NOMO-1 treated with dmso at 0.1 percent for 144 hours (cell line): ENCODE measurements around the gene QPRT.
"Not testable (repeated sequence)": the region's sequence is repeated elsewhere in the genome, so short reads cannot be mapped to it uniquely, and the experiment has no call there.

Experiments
- DNase-seq: peaks from one replicate; lab custom pipeline; 2025; ENCODE audit not compliant: unreplicated experiment; lab: John Stamatoyannopoulos, UW

The QPRT gene

DNA sequence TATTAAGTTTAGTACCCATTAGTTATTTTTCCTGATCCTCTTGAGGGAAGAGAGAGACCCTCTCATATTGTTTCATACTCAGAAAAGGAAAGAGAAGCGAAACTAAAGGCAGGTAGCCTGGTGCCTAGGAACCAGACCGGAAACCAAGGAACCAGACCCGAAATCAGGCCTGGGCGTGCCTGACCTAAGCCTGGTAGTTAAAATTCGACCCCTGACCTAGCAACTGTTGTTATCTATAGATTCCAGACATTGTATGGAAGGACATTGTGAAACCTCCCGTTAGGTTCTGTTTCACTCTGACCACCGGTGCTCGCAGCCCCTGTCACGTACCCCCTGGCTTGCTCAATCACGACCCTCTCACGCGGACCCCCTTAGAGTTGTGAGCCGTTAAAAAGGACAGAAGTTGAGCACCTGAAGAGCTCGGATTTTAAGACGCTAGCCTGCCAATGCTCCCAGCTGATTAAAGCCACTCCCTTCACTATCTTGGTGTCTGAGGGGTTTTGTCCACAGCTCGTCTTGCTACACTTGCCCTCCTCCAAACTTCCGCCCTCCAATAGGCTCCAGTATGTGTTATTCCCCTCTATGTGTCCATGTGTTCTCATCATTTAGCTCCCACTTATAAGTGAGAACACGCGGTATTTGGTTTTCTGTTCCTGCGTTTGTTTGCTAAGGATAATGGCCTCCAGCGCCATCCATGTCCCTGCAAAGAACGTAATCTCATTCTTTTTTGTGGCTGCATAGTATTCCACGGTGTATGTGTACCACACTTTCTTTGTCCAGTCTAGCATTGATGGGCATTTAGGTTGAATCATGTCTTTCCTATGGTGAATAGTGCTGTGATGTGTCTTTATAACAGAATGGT, 10.7 kb downstream of the QPRT start:
- DNase-seq, result peak; percentile 32

DNA sequence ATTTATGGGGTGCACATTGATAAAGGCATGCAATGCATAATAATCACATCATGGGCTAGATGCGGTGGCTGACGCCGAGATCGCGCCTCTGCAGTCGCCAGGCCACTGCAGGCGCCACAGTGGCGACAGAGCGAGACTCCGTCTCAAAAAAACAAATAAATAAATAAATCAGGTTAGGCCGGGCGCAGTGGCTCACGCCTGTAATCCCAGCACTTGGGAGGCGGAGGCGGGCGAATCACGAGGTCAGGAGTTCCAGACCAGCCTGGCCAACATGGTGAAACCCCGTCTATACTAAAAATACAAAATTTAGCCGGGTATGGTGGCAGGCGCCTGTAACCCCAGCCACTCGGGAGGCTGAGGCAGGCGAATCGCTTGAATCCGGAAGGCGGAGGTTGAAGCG, 13.6 kb downstream of the QPRT start:
- DNase-seq, result not testable (repeated sequence)

DNA sequence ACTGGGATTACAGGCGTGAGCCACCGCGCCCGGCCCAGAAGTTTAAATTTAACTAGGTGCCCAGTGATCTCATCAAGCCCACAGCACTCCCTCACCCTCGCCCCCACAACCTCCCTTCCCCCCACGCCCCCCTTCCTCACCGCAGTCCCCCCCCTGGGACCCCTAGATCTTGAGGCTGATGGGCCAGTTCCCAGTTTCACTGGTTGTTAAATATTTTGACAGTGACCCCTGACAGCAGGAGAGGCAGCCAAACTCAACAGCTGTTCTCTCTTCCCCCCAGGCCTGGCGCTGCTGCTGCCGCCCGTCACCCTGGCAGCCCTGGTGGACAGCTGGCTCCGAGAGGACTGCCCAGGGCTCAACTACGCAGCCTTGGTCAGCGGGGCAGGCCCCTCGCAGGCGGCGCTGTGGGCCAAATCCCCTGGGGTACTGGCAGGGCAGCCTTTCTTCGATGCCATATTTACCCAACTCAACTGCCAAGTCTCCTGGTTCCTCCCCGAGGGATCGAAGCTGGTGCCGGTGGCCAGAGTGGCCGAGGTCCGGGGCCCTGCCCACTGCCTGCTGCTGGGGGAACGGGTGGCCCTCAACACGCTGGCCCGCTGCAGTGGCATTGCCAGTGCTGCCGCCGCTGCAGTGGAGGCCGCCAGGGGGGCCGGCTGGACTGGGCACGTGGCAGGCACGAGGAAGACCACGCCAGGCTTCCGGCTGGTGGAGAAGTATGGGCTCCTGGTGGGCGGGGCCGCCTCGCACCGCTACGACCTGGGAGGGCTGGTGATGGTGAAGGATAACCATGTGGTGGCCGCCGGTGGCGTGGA, 15.6 kb downstream of the QPRT start:
- no peak for DNase-seq

DNA sequence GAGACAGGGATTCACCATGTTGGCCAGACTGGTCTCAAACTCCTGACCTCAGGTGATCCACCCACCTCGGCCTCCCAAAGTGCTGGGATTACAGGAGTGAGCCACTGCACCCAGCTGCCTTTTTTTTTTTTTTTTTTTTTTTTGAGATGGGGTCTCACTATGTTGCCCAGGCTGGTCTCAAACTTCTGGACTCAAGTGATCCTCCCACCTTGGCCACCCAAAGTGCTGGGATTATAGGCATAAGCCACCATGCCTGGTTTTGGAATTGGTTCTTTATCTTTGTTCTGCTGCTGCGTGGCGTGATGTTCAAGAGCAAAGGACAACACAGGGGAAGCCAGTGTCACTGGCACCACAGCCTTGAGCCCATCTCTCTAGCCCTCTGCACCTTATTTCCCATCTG, 16.7 kb downstream of the QPRT start:
- DNase-seq, result not testable (repeated sequence)

DNA sequence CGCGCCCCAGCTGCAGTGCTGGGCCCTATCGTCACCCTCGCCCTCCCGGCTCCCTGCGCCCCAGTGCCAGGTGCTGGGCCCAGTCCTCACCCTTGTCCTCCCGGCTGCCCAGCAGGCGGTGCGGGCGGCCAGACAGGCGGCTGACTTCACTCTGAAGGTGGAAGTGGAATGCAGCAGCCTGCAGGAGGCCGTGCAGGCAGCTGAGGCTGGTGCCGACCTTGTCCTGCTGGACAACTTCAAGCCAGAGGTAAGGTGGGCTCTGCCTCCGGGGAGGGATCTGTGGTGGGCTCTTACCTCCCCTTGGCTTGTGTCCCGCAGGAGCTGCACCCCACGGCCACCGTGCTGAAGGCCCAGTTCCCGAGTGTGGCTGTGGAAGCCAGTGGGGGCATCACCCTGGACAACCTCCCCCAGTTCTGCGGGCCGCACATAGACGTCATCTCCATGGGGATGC, 17.9 kb downstream of the QPRT start:
- no peak for DNase-seq

DNA sequence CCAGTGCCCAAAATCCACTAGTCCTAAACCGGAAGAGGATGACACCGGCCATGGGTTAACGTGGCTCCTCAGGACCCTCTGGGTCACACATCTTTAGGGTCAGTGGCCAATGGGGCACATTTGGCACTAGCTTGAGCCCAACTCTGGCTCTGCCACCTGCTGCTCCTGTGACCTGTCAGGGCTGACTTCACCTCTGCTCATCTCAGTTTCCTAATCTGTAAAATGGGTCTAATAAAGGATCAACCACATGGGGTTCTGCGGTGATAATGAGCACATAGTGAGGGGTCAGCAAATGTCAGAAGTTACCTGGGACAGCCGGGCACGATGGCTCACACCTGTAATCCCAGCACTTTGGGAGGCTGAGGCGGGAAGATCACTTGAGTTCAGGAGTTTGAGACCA, 18.4 kb downstream of the QPRT start:
- DNase-seq, result no peak

DNA sequence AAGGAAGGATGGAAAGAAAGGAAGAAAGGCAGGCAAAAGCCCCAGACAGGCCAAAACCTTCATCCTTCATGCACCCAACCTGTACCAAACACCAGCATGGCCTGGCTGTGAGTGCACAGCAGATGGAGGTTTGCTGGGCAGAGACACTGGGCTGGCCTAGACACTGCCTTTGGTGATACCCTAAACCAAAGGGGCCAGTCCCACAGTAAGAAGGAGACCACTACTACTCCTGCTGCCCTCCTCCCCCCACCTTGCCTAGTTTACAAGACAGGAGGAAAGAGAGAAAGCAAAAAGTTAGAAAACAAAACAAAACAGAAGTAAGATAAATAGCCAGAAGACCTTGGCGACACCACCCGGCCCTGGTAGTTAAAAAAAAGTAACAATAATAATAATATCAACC, 19.1 kb downstream of the QPRT start:
- DNase-seq, result no peak

DNA sequence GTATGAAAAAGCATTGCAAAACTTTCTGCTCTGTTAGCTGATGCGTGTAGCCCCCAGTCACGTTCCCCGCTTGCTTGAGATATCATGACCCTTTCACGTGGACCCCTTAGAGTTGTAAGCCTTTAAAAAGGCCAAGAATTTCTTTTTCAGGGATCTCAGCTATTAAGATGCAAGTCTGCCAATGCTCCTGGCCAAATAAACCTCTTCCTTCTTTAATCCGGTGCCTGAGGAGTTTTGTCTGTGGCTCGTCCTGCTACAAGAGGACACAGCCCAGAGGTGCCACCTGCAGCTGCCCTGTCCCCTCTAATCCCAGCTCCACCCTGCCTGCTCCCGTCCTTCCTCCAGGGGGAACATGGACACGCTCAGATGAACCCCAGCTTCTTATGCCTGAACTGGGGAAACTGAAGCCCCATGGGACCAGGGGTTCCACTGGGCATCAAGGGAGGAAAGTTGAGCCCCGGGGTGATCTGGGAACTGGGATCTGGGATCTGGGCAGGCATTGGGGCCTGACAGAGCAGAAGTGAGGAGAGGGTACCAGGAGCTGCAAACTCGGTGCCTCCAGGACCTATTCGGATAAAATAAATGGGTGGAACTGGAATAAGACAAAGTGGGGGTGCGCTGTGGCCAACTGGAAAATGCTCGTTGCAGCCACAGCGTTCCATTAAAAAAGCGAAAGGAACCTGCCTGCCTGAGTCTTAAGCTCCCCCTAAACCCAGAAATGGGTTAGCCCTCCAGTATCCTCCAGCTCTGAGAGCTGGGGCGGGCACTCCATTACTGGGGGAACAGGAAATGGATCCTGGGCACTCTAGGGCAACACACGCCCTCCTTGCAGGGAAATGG, 19.7 kb downstream of the QPRT start:
- DNase-seq, result no peak

DNA sequence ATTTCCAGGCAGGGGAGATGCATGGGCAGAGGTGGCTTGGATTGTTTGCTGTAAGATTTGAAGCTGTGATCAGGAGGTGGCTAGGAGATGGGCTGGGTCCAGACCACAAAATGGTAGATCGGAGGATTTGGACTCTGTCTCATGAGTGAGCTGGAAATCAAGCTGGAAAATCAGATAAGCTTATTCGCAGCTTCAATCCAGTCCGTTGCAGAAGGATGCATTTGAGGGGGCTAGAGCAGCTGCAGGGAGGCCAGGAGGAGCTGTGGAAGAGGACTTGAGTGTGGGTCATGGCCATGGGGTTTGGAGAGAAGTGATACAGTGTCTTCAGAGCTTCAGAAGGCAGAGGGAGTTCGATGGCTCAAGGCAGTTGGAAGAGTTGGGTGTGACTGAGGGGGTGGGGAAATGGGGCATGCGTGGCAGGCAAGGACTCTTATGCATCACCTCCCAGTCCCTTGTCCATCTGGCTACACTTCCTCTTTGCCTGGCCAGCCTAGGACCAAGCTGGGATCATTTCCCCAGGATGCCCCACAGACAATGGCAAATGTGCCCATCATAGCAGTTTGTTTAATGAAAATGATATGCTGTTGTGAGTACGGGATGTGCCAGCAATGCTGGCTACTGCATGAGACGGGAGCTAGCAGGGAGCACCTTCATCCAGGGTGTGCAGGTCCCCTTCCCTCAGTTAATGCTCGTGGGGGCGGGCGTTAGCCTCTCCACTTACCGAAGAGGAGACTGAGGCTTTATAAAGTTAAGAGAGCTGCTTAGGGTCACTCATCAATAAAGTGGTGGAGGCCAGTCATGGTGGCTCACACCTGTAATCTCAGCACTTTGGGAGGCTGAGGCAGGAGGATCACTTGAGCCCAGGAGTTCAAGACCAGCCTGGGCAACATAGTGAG, 20.6 kb downstream of the QPRT start:
- no peak for DNase-seq

DNA sequence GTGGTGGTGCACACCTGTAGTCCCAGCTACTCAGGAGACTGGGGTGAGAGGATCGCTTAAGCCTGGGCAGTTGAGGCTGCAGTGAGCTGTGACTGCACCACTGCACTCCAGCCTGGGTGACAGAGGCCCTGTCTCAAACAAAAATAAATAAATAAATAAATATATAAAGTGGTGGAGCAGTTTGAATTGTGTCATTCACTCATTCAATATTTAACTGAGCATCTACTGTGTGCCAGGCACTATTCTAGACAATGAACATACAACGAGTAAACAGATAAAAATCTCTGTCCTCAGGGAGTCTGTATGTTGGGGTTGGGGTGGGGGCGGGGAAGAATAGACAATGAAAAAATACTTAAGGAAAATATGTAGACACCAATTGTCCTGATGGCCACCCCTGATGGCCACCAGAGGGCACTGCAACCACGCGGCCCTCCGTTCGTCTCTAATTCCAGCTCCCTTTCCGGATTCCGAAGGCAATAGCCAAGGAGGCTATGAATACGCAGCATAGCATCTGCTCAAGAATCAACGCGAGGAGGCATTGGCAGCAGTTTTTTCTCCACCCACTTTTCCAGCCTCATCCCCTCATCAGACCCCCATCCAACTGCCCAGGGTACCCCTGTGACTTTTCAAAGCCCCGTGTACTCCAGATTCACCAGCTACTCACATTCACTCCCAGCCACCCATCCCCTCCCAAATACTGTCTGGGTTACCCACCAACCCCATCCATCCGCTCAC, 21.4 kb downstream of the QPRT start:
- peak; percentile 77 for DNase-seq

DNA sequence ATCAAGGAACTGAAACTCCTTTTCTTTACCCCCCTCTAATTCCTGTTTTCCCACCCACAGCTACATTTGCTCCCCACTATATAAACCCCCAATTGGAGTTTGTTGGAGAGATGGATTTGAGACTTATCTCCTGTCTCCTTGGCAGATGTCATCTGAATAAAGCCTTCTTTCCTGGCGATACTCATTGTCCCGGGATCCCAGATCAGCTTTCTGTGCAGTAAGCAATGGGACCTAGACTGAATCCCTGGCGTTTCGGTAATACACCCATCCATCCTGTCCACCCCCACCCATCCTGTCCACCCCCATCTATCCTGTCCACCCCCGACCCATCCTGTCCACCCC, 22.2 kb downstream of the QPRT start:
- DNase-seq, result no peak

DNA sequence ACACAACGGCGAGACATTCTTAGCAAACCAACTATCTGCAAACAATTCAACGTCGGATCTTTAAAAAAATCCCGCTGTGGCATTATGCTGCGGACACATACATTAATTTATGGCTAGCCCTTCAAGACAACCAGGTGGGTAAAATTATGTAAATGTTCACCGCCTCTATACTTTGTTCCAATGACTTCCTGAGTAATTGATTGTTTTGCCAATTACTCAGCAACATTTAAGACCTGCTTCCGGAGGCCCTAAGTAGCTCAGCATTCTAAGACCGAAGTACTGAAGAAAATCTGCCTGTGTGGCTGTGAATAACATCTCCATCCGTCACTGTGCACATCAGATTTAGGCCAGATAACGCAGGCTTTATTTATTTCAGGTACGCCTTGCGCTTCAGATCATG, 23.3 kb downstream of the QPRT start:
- DNase-seq, result no peak

DNA sequence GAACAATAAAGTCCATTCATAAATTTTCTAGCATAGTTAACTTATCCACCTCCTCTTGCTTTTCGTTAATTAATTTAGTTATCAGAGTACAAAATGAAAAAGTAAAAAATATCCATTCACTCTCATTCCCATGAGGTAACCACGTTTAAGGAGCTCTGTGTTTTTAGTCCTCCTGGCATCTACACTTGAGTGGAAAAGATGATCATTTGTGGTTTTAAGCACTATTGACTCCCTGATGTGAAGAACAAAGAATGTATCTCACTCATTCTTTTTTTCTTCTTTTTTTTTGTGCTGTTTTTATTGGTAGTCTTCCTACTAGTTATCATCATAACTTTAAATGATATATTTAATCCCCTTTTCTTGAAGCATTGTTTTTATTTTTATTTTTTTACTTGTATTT, 26.1 kb downstream of the QPRT start:
- DNase-seq, result no peak

DNA sequence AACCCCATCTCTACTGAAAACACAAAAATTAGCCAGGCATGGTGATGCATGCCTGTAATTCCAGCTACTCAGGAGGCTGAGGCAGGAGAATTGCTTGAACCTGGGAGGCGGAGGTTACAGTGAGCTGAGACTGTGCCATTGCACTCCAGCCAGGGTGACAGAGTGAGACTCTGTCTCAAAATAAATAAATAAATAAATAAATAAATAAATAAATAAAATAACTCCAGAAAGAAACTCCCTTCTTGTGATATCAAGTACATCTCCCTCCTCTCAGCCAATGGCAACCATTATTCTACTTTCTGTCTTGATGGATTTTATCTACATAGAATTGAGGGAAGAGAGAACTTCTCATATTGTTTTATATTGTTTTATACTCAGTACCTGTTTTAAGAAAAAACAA, 28.2 kb downstream of the QPRT start:
- DNase-seq, result not testable (repeated sequence)

DNA sequence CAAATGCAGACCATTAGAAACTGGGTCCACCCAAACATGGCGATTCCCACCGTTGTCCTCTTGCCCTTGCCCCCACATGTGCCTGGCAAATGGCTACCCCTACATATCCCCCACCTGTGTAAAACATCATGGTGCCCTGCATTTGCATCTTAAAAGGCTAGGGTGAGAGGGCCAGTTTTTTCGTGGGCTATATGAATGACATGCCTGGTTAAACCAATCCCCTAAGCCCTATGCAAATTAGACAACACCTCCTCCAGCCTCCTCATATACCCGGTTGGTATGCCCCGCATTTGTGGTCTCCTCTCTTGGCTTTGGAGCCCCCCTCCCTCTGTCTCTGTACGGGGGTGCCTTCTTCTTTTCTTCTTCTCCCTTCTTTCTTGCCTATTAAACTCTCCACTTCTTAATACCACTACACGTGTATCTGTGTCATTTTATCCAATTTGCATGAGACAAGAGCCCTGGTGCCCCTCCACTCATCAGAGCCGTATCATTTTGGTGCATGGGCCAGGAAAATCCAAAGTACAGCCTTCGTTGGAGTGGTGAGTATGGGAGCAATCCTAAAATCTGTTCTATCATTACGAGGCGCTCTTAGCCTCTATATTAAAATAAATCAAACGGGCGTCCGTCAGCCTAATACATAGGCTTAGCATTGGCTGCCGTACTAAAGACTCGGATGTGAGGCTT, 30.1 kb downstream of the QPRT start:
- no peak for DNase-seq

DNA sequence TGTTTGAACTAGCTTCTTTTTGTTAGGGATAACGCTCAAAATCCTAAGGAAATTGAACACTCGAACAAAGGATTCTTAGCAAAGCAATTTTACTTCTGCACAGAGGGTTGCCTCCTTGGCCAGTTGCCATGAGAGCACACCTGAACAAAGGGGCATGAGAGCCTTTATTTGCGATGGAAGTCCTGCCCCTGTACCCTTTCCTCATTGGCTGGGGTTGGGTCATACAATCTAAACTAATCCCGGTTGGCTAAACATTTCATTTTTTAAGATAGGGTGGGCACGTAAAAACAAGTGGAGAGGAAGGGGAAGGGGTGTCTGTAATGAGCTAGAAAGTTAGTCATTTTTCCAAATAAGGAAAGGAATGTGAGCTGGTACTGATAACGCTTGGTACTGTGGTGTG, 30.7 kb downstream of the QPRT start:
- DNase-seq, result not testable (repeated sequence)

DNA sequence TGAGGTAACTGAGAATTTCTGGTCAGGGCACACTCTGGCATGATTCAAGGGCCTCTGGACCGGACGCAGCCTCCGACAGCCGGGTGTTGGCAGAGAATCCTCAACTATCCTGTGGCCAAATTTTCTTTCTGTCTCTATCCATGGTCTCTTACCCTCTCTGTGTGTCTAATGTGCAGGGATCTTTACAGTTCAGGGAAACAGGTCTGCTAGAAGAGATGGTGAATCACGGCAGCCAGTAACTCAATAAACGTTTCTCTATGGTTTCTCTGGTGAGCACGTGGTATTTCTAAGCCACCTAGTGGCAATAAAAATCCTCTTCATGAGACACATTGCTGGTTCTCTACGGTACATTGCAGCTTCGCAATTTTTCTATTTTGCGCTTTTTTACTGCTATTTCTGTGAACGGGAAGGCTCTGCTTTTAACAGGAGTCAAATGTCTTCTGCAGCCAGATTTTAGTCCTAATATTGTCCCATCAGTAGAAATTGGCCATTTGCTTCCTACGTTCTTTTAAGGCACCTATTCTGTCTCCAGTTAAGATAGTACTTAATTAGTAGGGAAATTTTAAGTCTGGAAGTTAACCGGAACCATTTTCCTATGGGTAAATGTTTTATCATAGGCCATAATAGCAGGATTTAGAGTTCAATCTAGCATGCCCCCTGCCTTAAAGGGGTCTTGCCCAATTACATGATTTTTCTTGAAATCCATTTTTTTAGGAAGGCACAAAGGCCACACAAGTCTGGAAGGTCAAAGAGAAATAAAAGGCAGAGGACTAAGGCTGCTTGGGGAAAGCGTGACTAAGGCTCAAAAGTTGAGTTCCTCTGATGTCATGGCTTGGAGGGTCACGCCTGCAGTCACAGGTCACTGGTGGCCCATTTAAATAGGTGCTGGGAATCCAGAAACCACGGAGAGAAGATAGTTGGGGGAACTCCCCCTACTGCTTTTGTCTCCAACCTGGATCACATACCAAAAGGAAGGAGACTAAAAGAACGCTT, 31.5 kb downstream of the QPRT start:
- DNase-seq, result peak; percentile 30

DNA sequence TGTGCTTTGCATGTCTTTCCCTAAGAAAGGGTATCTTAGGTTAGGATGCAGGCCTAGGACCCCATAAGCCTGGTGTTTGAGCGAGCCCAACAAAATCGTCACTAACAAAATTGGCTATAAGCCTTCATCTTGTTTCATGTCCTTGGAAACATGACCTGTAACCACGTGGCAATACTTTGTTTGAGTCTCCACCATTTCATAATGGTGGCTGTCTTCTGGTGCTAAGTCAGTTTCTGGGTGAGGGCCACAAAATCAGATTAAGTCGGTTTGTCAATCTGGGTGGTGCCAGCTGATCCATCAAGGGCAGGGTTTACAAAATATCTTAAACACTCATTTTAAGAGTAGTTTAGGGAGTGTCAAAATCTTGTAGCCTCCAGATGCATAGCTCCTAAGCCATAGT, 33.8 kb downstream of the QPRT start:
- no peak for DNase-seq
